Neural cell (in vitro differentiated cells): ENCODE results near the gene GLTP.

Experiments used
- EP300 ChIP-seq: fragments of 450-650 bp; conservative IDR thresholded peaks from 2 replicates; pipeline ENCODE4 v1.6.1; 2014; ENCODE audit warnings: antibody characterized with exemption, mild to moderate bottlenecking, moderate library complexity; ENCODE audit not compliant: poor library complexity, severe bottlenecking
- EZH2 ChIP-seq: fragments of 200-600, 300-800 bp; shearing (Covaris generic), sonication (generic); IDR thresholded peaks from 2 replicates; pipeline ENCODE4 v1.6.1; 2014; ENCODE audit warnings: antibody characterized with exemption, low read length, borderline replicate concordance, mild to moderate bottlenecking; ENCODE audit not compliant: insufficient read depth, poor library complexity, severe bottlenecking
- MXI1 ChIP-seq: fragments of 450-650 bp; conservative IDR thresholded peaks from 2 replicates; pipeline ENCODE4 v1.6.1; 2014; ENCODE audit warnings: antibody characterized with exemption, mild to moderate bottlenecking; ENCODE audit not compliant: poor library complexity, severe bottlenecking
- POLR2AphosphoS5 ChIP-seq: IDR thresholded peaks from 2 replicates; pipeline ENCODE4 v1.6.1; 2012
- RAD21 ChIP-seq: fragments of 450-650 bp; conservative IDR thresholded peaks from 2 replicates; pipeline ENCODE4 v1.6.1; 2014; ENCODE audit warnings: antibody characterized with exemption, mild to moderate bottlenecking, moderate library complexity
- SMC3 ChIP-seq: fragments of 450-650 bp; conservative IDR thresholded peaks from 2 replicates; pipeline ENCODE4 v1.6.1; 2014; ENCODE audit warnings: antibody characterized with exemption, mild to moderate bottlenecking, moderate library complexity; ENCODE audit not compliant: poor library complexity
- TAF1 ChIP-seq: IDR thresholded peaks from 2 replicates; pipeline ENCODE4 v1.6.1; 2012; ENCODE audit warnings: low read depth
- TF ChIP-seq, protein P1 (sequence below): fragments of 450-650 bp; IDR thresholded peaks from 2 replicates; pipeline ENCODE4 v1.5.1; 2014; ENCODE audit warnings: antibody characterized with exemption, mild to moderate bottlenecking, moderate library complexity; ENCODE audit not compliant: poor library complexity, severe bottlenecking
- TF ChIP-seq, protein P2 (sequence below): IDR thresholded peaks from 2 replicates; pipeline ENCODE4 v1.6.1; 2012; ENCODE audit warnings: borderline replicate concordance

DNA sequence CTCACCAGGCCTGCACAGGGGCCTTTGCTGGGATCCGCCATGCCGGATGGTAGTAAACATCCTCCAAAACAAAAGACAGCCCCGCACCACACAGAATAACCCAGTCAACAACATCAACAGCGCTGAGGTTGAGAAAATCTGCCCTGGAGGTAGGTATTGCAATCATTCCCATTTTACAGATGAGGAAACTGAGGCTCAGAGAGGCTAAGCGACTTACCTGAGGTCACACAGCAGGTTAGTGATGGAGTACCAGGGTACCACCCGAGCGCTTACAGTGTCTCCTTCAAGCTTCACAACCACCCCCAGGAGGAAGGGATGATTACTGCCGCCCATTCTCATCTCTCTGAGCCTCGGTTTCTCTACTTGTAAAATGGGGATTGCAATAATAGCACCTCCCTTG lies 62.1 kb downstream of the GLTP start:
- TF ChIP-seq POLR2AphosphoS5, result no peak
- TF ChIP-seq, protein P1, sequence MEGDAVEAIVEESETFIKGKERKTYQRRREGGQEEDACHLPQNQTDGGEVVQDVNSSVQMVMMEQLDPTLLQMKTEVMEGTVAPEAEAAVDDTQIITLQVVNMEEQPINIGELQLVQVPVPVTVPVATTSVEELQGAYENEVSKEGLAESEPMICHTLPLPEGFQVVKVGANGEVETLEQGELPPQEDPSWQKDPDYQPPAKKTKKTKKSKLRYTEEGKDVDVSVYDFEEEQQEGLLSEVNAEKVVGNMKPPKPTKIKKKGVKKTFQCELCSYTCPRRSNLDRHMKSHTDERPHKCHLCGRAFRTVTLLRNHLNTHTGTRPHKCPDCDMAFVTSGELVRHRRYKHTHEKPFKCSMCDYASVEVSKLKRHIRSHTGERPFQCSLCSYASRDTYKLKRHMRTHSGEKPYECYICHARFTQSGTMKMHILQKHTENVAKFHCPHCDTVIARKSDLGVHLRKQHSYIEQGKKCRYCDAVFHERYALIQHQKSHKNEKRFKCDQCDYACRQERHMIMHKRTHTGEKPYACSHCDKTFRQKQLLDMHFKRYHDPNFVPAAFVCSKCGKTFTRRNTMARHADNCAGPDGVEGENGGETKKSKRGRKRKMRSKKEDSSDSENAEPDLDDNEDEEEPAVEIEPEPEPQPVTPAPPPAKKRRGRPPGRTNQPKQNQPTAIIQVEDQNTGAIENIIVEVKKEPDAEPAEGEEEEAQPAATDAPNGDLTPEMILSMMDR, result no peak
- TF ChIP-seq EZH2, result no peak
- no peak for TF ChIP-seq MXI1
- TF ChIP-seq, protein P2, sequence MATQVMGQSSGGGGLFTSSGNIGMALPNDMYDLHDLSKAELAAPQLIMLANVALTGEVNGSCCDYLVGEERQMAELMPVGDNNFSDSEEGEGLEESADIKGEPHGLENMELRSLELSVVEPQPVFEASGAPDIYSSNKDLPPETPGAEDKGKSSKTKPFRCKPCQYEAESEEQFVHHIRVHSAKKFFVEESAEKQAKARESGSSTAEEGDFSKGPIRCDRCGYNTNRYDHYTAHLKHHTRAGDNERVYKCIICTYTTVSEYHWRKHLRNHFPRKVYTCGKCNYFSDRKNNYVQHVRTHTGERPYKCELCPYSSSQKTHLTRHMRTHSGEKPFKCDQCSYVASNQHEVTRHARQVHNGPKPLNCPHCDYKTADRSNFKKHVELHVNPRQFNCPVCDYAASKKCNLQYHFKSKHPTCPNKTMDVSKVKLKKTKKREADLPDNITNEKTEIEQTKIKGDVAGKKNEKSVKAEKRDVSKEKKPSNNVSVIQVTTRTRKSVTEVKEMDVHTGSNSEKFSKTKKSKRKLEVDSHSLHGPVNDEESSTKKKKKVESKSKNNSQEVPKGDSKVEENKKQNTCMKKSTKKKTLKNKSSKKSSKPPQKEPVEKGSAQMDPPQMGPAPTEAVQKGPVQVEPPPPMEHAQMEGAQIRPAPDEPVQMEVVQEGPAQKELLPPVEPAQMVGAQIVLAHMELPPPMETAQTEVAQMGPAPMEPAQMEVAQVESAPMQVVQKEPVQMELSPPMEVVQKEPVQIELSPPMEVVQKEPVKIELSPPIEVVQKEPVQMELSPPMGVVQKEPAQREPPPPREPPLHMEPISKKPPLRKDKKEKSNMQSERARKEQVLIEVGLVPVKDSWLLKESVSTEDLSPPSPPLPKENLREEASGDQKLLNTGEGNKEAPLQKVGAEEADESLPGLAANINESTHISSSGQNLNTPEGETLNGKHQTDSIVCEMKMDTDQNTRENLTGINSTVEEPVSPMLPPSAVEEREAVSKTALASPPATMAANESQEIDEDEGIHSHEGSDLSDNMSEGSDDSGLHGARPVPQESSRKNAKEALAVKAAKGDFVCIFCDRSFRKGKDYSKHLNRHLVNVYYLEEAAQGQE, result no peak
- TF ChIP-seq SMC3, result no peak
- TF ChIP-seq RAD21, result no peak
- TF ChIP-seq EP300, result no peak
- no peak for TF ChIP-seq TAF1
